Neutrophil (primary cell): ENCODE measurements around the gene PXK.

Source experiments
- H3K27ac ChIP-seq: fragments of 200-600 bp; sonication (generic); 2 replicates; pipeline ENCODE4 v1.5.1; 2016; ENCODE audit warnings: mild to moderate bottlenecking, moderate library complexity
- H3K27me3 ChIP-seq: fragments of 200-600 bp; sonication (generic); 2 replicates; pipeline ENCODE4 v1.6.0; 2016; ENCODE audit warnings: mild to moderate bottlenecking
- H3K36me3 ChIP-seq: fragments of 200-600 bp; sonication (generic); 2 replicates; pipeline ENCODE4 v1.5.1; 2017
- H3K4me1 ChIP-seq, 2 experiments: fragments of 200-600 bp in 1 of 2; sonication (generic) in 1 of 2; 1 replicate in 1 of 2; 2 replicates in 1 of 2; pipeline versions ENCODE4 v1.5.1 to v1.6.1; 2013 to 2016; ENCODE audit warnings: low read depth in 1 of 2, low read length in 1 of 2, mild to moderate bottlenecking in 1 of 2, moderate library complexity in 1 of 2; ENCODE audit not compliant: control insufficient read depth in 1 of 2, insufficient read depth in 1 of 2
- H3K4me3 ChIP-seq, 2 experiments: fragments of 200-600 bp in 1 of 2; sonication (generic) in 1 of 2; 1 replicate in 1 of 2; 2 replicates in 1 of 2; pipeline ENCODE4 v1.5.1; 2013 to 2016; ENCODE audit warnings: low read depth in 1 of 2, low read length in 1 of 2, mild to moderate bottlenecking in 1 of 2, moderate library complexity in 1 of 2
- H3K9me3 ChIP-seq: fragments of 200-600 bp; sonication (generic); 2 replicates; pipeline ENCODE4 v1.5.1; 2016
- CTCF ChIP-seq: fragments of 200-600 bp; sonication (generic); IDR thresholded peaks from 2 replicates; pipeline ENCODE4 v1.5.1; 2016; ENCODE audit warnings: antibody characterized with exemption

Gene PXK

DNA sequence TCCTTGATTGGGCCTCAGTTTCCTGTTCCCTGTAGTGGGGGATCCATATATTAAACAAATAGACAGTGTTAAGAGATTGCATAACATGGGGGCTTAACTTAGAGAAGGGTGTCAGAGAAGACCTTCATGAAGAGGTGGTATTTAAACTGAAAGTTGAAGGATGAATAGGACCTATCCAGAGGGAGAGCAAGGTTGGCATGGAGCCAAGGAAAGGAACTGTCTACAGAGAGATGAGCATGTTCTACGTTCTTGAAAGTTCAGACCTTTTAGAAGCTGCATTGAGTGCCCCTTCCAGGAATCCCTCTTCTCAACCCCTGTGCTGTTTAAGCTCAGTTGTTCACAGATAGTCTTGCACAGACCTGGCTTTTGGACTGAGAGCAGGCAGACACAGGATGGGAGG lies 24.0 kb upstream of the PXK start:
- Histone ChIP-seq H3K27me3 (no peaks in the 10 kb centered on the region), H3K4me3 (no peak overlapping the region), H3K27ac (no peak overlapping the region), H3K4me1 (peaks cover 17 to 18% of the 10 kb centered on the region in 2 experiments), H3K36me3 (peaks cover 33% of the 10 kb centered on the region), H3K9me3 (no peaks in the 10 kb centered on the region)
- no peak for TF ChIP-seq CTCF

- Histone ChIP-seq H3K4me1 (peaks cover 0 to 4% of the 10 kb centered on the region in 2 experiments), H3K27me3 (no peaks in the 10 kb centered on the region), H3K36me3 (peaks cover 57% of the 10 kb centered on the region), H3K27ac (no peak overlapping the region), H3K9me3 (no peaks in the 10 kb centered on the region), H3K4me3 (no peak overlapping the region)
- TF ChIP-seq CTCF: no peak
Measured at GRCh38 chr3:58317811-58318210, 14.9 kb upstream of the PXK start.

DNA sequence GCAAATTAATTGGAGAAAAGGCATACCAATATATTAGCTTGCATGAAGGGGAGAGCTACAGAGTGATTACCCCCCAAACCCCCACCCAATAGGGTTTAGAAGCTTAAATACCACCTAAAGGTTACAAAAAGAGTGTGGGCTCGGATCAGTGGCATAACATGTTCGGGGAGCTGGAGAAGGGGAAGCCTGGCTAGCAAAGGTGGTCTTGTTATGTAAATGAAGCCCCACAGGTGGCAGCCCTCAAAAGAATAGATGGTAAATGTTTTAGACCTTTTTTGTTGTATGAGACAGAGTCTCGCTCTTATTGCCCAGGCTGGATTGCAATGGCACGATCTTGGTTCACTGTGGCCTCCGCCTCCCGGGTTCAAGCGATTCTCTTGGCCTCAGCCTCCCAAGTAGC lies 10.9 kb upstream of the PXK start:
- H3K4me3 ChIP-seq: no peak overlapping the region
- no peaks in the 10 kb centered on the region for H3K27me3 ChIP-seq
- H3K36me3 ChIP-seq: peaks cover 25% of the 10 kb centered on the region
- TF ChIP-seq CTCF: no peak
- no peaks in the 10 kb centered on the region for H3K9me3 ChIP-seq
- H3K27ac ChIP-seq: no peak overlapping the region
- peaks cover 0 to 4% of the 10 kb centered on the region in 2 experiments for H3K4me1 ChIP-seq

GRCh38 chr3:58322793-58323192 lies 9.9 kb upstream of the PXK start:
- no peaks in the 10 kb centered on the region for H3K27me3 ChIP-seq
- peaks cover 0 to 4% of the 10 kb centered on the region in 2 experiments for H3K4me1 ChIP-seq
- H3K4me3 ChIP-seq: no peak overlapping the region
- no peak overlapping the region for H3K27ac ChIP-seq
- no peaks in the 10 kb centered on the region for H3K9me3 ChIP-seq
- peaks cover 15% of the 10 kb centered on the region for H3K36me3 ChIP-seq
- TF ChIP-seq CTCF: no peak

- Histone ChIP-seq H3K27me3 (no peaks in the 10 kb centered on the region), H3K4me3 (no peak overlapping the region), H3K36me3 (peaks cover 6% of the 10 kb centered on the region), H3K27ac (no peak overlapping the region), H3K4me1 (peaks cover 0 to 4% of the 10 kb centered on the region in 2 experiments), H3K9me3 (no peaks in the 10 kb centered on the region)
- no peak for TF ChIP-seq CTCF
Measured at GRCh38 chr3:58323529-58324390, 8.9 kb upstream of the PXK start.
